ENCODE data around the gene PTPRB.

Gene PTPRB

GRCh38 chr12:70598467-70599193 lies 38.6 kb downstream of the PTPRB start:
- no peak for DNase-seq (ENCODE audit: low read depth in 1 of 2, low spot score in 1 of 2)

- DNase-seq (ENCODE audit: low read depth in 1 of 2, low spot score in 1 of 2): no peak
These were observed 44.6 kb downstream of the PTPRB start for GRCh38 chr12:70592664-70593063.

GRCh38 chr12:70590549-70591226 lies 46.5 kb downstream of the PTPRB start:
- no peak for DNase-seq (ENCODE audit: low read depth in 1 of 2, low spot score in 1 of 2)

DNA sequence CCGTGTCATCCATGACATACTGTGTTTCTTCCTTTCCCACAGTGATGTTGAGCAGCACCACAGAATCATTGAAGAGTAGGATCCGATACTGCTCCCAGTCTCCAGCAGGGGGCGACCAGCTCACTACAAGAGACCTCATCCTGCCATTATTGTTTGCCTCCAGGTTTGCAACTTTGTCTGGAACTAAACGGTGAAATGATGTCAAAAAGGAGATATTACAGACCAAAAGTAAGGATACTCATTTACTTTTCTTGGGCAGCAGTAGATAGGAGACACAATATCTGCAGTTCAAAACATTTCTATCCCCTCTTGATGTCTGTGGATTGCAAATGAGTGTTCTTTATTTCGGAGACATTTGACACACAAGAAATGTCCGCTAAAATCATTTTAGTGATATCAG lies 47.2 kb downstream of the PTPRB start:
- DNase-seq (ENCODE audit: low read depth in 1 of 2, low spot score in 1 of 2): peak in 1 of 2 donors; percentile 33

DNA sequence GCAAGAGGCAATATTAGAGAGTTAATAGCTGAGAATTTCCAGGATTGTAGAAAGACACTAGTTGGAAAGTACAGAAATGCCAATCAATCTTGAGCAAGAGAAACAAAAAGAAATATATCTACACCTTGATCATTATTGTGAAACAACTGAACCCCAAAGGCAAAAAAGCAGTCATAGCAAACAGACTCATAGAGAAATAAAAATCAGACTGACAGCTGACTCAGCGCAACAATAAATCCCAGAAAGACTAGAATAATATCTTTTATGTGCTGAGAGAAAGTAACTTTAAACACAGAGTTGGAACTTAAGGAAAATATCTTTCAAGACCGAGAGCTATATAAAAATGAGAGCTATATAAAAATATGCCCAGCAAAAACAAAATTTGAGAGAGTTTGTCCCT lies 52.9 kb downstream of the PTPRB start:
- DNase-seq (ENCODE audit: low read depth in 1 of 2, low spot score in 1 of 2): no peak

DNA sequence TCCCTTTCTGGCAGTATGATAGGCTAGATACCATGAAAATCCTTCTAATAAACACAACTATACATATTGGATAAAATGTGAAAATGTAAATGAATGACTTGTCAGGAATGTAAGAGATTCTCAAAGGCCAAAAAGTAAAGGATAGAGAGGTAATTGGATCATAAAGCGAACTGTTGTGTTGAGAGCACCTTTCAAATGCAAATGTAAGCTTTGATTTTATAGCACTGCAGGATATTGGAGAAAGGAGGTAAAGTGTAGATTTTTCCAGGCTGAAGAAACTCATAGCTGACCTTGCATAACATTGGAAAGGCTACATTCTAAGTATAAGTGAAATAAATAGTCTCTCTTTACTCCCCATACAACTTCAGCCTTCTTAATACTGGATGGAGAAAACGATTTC lies 54.0 kb downstream of the PTPRB start:
- no peak for DNase-seq (ENCODE audit: low read depth in 1 of 2, low spot score in 1 of 2)

DNA sequence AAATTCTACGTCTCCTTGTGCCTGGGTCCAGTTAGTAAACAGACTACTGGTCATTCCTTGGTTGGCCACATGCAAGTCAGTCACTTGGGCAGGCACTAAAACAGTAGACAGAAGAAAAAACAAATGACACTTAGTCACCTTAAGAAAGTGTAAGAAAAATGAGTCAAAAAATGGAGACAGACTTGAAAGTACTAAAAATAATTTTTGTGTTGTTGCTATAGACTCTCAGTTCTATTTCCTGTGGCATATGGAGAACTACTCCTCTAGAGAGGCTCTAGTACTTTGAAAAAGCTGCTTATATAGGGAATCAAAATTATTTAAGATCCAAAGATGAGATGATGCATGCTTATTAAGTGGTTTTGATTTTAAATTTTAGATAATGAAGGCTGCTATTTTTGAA lies 56.0 kb downstream of the PTPRB start:
- DNase-seq (ENCODE audit: low read depth in 1 of 2, low spot score in 1 of 2): no peak

DNA sequence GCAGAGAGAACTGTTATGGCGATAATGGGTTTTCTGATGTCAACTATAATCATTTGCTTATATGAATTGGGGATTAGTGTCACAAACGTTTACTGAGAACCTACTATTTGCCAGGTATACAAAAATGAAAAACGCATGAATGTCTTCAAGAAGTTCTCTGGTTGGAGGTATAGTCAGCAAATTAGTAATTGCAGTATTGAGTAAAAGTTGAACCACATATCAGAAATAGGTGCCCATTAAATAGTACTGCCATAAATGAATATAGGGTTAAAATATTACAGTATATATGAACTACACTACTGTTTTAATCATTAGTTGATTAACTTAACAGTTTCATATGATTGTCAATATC lies 60.0 kb downstream of the PTPRB start:
- no peak for DNase-seq (ENCODE audit: low read depth in 1 of 2, low spot score in 1 of 2)

DNA sequence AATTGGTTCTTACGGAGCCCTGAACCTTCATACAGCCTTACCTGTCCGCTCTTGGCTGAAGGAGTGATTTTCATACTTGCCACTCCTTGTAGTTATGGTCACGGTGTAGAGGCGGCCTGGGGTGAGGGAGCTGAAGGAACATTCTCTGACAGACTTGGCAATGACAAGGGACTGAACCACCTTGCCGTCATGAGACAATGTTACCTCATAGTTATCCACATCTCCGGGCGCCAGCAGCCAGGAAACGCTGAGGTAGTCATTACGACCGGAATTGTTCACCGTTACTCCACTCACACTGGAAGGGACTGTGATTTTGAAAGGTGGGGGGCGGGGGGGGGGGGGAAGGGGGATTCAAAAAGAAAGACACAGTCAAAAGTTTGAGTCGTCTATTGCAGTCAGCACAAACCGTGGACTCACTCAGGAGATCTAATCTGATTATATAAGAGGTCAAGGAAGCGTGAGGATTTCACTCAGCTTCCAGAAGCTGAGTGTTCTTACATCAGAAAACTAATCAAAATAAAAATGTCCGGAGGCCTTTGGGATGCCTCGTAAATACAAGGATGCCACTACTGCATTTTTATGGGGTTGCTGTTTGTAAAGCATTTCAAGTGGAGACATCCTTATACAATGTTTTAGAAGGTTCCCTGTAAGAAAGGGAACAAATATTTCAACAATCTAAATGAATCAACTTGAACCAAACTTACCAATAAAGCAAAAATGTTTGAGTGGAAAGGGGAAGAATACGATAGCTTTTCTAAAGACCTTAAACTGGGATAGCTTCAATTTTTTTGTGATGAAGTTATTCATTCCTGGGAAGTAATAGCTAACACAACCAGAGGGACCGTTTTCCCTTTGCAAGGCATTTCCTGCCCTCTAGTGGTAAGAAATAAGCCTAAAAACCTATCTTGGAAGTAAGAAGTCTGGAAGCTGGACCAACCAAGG lies 60.6 kb downstream of the PTPRB start:
- DNase-seq (ENCODE audit: low read depth in 1 of 2, low spot score in 1 of 2): no peak

DNA sequence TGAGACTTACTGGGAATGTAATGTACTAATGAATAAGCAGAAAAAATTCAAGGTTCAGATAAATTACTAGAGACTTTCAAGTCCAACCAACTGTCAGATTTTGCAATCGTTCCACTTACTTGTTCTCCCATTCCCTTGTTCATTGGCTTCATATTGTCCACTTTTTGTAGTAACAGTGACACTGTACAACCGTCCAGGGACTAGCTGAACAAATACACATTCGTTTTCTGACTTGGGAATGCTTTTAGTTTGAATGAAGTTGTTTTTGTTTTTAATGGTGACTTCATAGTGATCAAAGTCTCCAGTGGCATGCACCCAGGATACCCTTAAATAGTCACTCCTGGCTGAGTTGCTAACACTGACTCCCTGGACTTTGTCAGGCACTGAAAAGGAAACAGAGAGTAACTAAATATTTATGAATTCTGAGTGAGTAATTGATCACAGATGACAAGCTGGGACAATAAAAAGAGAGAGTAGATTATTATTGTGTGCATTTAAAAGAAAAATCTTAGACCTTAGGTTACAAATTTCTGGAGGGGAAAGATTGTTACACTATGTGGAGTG lies 65.4 kb downstream of the PTPRB start:
- DNase-seq (ENCODE audit: low read depth in 1 of 2, low spot score in 1 of 2): no peak

- DNase-seq (ENCODE audit: low read depth in 1 of 2, low spot score in 1 of 2): no peak
These were observed 66.2 kb downstream of the PTPRB start for GRCh38 chr12:70571029-70571428.

GRCh38 chr12:70561550-70561949 lies 75.7 kb downstream of the PTPRB start:
- DNase-seq (ENCODE audit: low read depth in 1 of 2, low spot score in 1 of 2): no peak

DNA sequence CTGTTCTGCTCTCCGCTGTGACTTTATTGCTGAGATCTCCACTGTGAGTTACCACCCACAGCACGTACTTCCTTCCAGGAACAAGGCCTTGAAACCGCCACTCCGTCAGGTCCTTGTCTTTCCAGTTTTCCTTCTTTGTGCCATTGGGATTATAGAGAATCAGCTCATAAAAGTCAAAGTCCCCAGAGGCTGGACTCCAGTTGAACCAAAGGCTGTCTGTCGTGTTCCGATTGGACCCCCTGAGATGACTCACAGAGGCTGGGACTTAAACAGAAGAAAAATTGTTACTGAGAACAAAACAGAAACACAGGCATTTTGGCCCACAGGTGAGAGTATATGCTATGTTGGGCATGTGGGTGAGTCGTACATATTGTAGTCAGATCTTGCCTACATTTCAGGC lies 76.6 kb downstream of the PTPRB start:
- DNase-seq (ENCODE audit: low read depth in 1 of 2, low spot score in 1 of 2): no peak

DNA sequence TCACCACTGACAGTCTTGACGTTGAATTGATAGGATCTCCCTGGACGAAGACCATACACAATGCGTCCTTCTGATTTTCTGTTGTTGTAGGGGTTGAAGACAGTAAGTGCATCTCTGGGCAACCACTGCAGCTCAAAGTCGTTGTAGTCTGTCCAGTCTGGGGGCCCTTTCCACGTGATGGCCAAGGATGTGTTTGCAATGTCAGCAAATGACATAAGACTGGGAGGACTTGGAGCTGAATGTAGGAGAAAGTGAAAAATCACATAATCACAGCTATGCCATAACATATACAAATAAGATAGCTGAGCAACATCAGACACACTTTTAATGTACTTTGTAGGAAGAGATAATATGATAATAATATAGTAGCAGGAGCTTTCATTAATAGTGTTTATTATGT lies 77.8 kb downstream of the PTPRB start:
- no peak for DNase-seq (ENCODE audit: low read depth in 1 of 2, low spot score in 1 of 2)

GRCh38 chr12:70557583-70558191 lies 79.5 kb downstream of the PTPRB start:
- DNase-seq (ENCODE audit: low read depth in 1 of 2, low spot score in 1 of 2): no peak

GRCh38 chr12:70556179-70556869 lies 80.9 kb downstream of the PTPRB start:
- DNase-seq (ENCODE audit: low read depth in 1 of 2, low spot score in 1 of 2): no peak

DNA sequence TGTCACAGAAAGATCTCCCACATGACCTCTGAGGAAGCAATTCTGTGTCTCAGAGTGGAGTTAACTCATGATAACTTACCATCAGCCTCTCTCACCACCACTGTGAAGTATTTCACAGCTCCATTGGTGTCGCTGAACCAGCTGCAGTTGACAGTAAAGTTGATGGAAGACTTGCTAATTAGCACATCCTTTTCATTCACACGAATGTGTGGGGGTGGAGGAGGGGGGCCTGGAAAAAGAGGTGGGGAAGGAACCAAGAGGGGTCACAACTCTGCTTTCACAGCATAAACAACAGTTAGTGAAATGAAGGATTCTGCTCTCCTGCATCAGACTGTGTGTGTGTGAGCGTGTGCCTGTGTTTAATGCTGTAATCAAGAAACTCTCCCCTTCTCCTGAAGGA lies 82.1 kb downstream of the PTPRB start:
- DNase-seq (ENCODE audit: low read depth in 1 of 2, low spot score in 1 of 2): no peak

DNA sequence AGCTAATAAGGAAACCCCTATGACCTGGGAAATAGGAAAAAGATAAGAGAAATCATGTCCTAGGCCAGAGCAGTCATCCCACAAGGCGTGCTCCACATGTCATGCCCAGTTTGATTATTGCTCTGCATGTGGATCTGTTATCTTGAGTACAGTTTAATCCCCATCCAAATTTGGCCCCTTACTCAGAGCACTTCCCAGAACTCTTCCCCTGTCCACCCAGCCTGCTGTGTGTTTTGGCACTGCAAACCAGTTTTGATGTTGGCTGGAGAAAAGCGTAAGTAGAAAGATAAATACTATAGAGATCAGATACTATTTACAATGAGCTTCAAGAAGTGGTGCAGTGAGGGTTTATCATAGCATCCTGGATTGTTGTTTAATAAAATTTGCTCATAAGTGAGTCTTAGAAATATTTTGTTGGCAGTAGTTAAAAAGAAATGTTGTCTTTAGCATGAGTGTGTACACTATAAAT lies 83.8 kb downstream of the PTPRB start:
- no peak for DNase-seq (ENCODE audit: low read depth in 1 of 2, low spot score in 1 of 2)

DNA sequence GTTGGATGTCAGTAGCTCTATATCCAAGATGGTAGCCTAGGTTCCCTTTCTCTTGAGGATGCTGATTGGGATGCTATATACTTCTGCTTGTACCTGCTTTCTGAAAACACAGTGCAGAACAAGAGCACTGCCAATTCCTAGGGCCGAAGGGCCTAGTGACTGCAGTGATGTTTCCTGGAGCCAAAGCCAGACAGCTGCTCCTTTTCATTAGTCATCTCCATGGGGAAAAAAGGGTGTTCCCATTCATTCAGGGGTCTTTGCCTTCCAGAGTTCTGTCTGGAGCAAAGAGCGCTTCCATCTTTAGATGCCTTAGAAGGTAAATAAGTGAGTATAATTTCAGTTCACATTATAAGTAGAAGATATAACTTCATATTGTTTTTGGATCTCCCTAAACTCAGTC lies 85.5 kb downstream of the PTPRB start:
- DNase-seq (ENCODE audit: low read depth in 1 of 2, low spot score in 1 of 2): no peak

GRCh38 chr12:70550180-70550577 lies 87.0 kb downstream of the PTPRB start:
- no peak for DNase-seq (ENCODE audit: low read depth in 1 of 2, low spot score in 1 of 2)
